Glutamatergic neuron (in vitro differentiated cells): Measurements from ENCODE around the gene CACNG6. TPM values are rescaled to one million over a fixed set of nuclear protein-coding genes. Genes with fewer than 3 reads are reported as not detected.

ENCODE experiments used
- DNase-seq: peaks from one replicate; pipeline ENCODE4 v3.0.0; 2022
- H3K27ac Mint-ChIP-seq: one replicate; pipeline ENCODE4 v1.8.0; 2020; ENCODE audit warnings: mild to moderate bottlenecking, mixed read lengths, inconsistent platforms; ENCODE audit not compliant: unreplicated experiment
- H3K27me3 Mint-ChIP-seq: one replicate; pipeline ENCODE4 v1.8.0; 2020; ENCODE audit warnings: mild to moderate bottlenecking, moderate library complexity, mixed read lengths, inconsistent platforms; ENCODE audit not compliant: unreplicated experiment
- H3K36me3 Mint-ChIP-seq: one replicate; pipeline ENCODE4 v1.8.0; 2020; ENCODE audit warnings: mild to moderate bottlenecking, mixed read lengths, inconsistent platforms; ENCODE audit not compliant: unreplicated experiment
- H3K4me1 Mint-ChIP-seq: one replicate; pipeline ENCODE4 v1.8.0; 2020; ENCODE audit warnings: mild to moderate bottlenecking, low read depth, mixed read lengths, inconsistent platforms; ENCODE audit not compliant: unreplicated experiment
- H3K4me3 Mint-ChIP-seq: one replicate; pipeline ENCODE4 v1.8.0; 2020; ENCODE audit warnings: mild to moderate bottlenecking, mixed read lengths, inconsistent platforms; ENCODE audit not compliant: unreplicated experiment
- H3K9me3 Mint-ChIP-seq: one replicate; pipeline ENCODE4 v1.8.0; 2020; ENCODE audit warnings: mild to moderate bottlenecking, moderate library complexity, mixed read lengths, inconsistent platforms; ENCODE audit not compliant: unreplicated experiment
- total RNA-seq: library from RNA; stranded (reverse); fragmentation: NEBNext Ultra II Directional; extraction: Animal tissue kit (Norgen Biotek cat#: 25700); gene quantifications from one replicate; pipeline ENCODE4 v1.2.1, GENCODE V29; 2021; ENCODE audit not compliant: unreplicated experiment
- TF ChIP-seq, protein P1 (sequence below): fragments of 200-600 bp; sonication (generic); IDR thresholded peaks from one replicate; pipeline ENCODE4 v1.5.0; 2021; ENCODE audit not compliant: partially characterized antibody, unreplicated experiment

CACNG6 gene
- total RNA-seq, 1 donor from 2014 or later, result 0.74 TPM

DNA sequence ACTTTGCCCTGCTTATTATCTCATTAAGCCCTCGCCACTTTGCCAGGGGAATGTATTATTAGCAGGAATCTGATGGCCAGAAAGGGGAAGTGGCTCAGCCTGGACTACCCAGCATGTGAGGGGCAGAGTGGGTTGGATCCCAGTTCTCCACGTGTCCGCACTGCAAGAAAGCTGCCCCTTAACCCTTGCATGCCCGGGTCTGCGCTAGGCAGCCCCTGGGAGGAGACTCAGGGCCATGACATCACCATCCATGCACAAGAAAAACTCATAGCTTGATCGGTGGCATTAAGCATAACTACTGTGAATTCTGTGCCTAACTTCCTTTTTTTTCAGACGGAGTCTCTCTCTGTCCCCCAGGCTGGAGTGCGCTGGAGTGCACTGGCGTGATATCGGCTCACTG, 19.8 kb upstream of the CACNG6 start:
- Mint-ChIP-seq H3K27ac (no peak overlapping the region), H3K36me3 (no peaks in the 10 kb centered on the region)
- no peak for DNase-seq

DNA sequence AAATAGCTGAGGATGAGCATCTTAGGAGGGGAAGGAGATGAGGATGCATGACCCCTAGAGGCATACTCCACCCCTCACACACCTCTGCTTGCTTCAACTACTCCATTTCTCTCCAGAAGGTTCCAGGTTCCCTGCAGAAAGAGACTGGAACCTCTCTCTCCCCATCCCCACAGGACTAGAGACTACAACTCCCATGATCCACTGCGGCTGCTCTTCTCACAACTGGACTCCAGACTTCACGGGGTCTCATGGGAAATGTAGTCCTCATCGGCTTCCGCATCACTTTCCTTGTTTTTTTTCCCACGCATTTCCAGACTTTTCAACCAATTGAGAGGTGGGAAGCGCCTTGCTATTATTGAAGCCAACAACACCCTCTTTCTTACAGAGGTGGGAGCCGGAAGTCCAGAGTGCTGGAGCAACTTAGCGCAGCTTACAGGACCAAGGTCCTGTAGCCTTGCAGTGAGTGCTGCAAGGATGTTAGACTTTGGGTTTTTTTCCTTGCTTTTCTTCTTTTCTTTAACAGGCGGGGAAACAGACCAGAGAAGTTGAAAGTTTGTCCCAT, 13.9 kb upstream of the CACNG6 start:
- Mint-ChIP-seq H3K4me3 (peak overlapping the region; percentile 89), H3K27ac (peak overlapping the region; percentile 11), H3K27me3 (peaks cover 12% of the 10 kb centered on the region), H3K36me3 (peaks cover 12% of the 10 kb centered on the region), H3K4me1 (peaks cover 8% of the 10 kb centered on the region), H3K9me3 (peaks cover 11% of the 10 kb centered on the region)
- TF ChIP-seq, protein P1, sequence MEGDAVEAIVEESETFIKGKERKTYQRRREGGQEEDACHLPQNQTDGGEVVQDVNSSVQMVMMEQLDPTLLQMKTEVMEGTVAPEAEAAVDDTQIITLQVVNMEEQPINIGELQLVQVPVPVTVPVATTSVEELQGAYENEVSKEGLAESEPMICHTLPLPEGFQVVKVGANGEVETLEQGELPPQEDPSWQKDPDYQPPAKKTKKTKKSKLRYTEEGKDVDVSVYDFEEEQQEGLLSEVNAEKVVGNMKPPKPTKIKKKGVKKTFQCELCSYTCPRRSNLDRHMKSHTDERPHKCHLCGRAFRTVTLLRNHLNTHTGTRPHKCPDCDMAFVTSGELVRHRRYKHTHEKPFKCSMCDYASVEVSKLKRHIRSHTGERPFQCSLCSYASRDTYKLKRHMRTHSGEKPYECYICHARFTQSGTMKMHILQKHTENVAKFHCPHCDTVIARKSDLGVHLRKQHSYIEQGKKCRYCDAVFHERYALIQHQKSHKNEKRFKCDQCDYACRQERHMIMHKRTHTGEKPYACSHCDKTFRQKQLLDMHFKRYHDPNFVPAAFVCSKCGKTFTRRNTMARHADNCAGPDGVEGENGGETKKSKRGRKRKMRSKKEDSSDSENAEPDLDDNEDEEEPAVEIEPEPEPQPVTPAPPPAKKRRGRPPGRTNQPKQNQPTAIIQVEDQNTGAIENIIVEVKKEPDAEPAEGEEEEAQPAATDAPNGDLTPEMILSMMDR, result no peak
- peak; percentile 76 for DNase-seq

More for the DNA sequence above, 19.8 kb upstream of the CACNG6 start:
- H3K4me3 Mint-ChIP-seq, result no peak overlapping the region
- no peaks in the 10 kb centered on the region for H3K4me1 Mint-ChIP-seq
- TF ChIP-seq, protein P1, result no peak
- H3K27me3 Mint-ChIP-seq, result no peaks in the 10 kb centered on the region
- no peaks in the 10 kb centered on the region for H3K9me3 Mint-ChIP-seq

DNA sequence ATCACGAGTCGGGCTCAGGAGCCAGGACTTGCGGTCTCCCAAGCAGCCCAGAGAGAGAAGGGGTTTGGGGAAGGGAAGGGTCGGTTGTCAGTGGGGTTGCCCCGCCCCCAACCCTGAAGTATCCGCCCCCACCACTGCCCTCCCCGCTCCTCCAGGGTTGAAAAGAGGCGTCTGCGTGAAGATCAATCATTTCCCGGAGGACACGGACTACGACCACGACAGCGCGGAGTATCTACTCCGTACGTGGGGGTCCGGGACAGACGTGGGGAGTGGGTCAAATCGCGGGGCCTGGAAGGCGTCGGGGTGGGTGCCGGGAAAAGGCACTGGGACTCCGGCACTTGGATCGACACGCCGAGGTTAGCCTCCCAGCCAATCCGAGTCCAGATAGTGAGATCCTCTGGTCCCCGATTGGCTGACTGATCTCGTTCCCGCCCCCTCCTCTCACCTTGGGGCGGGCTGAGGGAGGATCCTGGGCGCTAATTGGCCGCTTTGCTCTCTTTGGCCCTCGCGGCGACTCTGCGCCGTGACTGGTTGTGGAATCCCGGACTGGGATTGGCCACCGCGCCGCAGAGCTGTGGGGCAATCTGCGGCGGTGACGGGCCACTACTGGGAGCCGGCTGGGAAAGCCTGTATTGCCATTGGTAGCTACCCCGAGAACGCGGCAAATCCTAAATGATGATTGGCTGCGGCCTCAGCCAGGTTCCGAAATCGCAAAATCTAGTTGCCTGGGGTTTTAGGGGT, 13.3 kb upstream of the CACNG6 start:
- H3K4me3 Mint-ChIP-seq, result peak overlapping the region; percentile 89
- H3K4me1 Mint-ChIP-seq, result peaks cover 8% of the 10 kb centered on the region
- peaks cover 12% of the 10 kb centered on the region for H3K27me3 Mint-ChIP-seq
- TF ChIP-seq, protein P1, result no peak
- H3K27ac Mint-ChIP-seq, result peak overlapping the region; percentile 59
- H3K36me3 Mint-ChIP-seq, result peaks cover 12% of the 10 kb centered on the region
- DNase-seq, result peak; percentile 96
- peaks cover 11% of the 10 kb centered on the region for H3K9me3 Mint-ChIP-seq

DNA sequence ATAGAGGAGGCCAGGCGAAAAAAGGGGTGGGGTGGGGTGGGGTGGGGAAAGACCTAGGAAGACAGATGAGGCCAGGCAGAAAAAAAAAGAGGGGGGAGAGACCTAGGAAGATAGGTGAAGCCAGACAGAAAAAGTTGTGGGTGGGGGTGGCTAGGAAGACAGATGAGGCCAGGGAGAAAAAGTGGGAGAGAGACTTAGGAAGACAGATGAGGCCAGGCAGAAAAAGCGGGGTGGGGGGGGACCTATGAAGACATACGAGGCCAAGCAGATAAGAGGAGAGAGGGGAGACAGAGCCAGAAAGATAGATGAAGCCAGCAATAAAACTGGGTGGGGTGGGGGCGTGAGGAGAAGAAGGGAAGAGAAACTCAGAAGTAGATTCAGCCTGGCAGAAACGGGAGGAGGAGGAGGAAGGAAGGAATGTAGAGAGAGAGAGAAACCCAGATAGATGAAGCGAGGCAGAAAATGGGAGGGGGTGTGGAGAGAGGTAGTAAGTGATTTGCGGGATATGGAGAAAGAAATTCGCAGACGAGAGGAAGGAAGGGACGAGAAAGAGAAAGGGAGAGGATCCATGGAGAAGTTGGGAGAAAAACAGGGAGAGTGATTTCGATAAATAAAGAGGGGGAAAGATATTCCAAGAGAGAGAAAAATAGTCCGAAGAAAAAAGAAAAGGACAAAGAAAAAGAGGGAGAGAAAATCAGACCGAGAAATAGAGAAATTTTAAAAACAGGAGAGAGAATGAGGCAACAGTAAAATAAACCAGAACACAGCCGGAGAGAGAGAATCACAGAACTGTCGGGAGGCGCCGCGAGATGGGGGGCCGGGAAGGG, 12.2 kb upstream of the CACNG6 start:
- peak overlapping the region; percentile 87 for H3K27ac Mint-ChIP-seq
- no peak for DNase-seq

More for the DNA sequence above, 12.2 kb upstream of the CACNG6 start:
- H3K27me3 Mint-ChIP-seq, result peaks cover 12% of the 10 kb centered on the region
- peaks cover 8% of the 10 kb centered on the region for H3K4me1 Mint-ChIP-seq
- TF ChIP-seq, protein P1, result no peak
- peak overlapping the region; percentile 94 for H3K4me3 Mint-ChIP-seq
- H3K9me3 Mint-ChIP-seq, result peaks cover 11% of the 10 kb centered on the region
- peaks cover 12% of the 10 kb centered on the region for H3K36me3 Mint-ChIP-seq
